IPS-18a (cell line): ENCODE data around the gene PDE4B.
"Not testable (repeated sequence)": the region's sequence is repeated elsewhere in the genome, so short reads cannot be mapped to it uniquely, and the experiment has no call there.

Source experiments
- H3K27ac ChIP-seq: one replicate; pipeline ENCODE4 v1.5.1; 2013; ENCODE audit warnings: low read length
- H3K27me3 ChIP-seq: one replicate; pipeline ENCODE4 v1.6.1; 2013; ENCODE audit warnings: mild to moderate bottlenecking, low read length; ENCODE audit not compliant: control insufficient read depth, insufficient read depth
- H3K36me3 ChIP-seq: one replicate; pipeline ENCODE4 v1.6.1; 2013; ENCODE audit warnings: low read depth, low read length; ENCODE audit not compliant: control insufficient read depth
- H3K4me1 ChIP-seq: one replicate; pipeline ENCODE4 v1.6.1; 2013; ENCODE audit warnings: low read depth, low read length; ENCODE audit not compliant: control insufficient read depth
- H3K4me3 ChIP-seq: one replicate; pipeline ENCODE4 v1.5.1; 2013; ENCODE audit warnings: low read length
- H3K9ac ChIP-seq: one replicate; pipeline ENCODE4 v1.6.1; 2013; ENCODE audit warnings: mild to moderate bottlenecking, low read length, moderate library complexity
- H3K9me3 ChIP-seq: one replicate; pipeline ENCODE4 v1.6.1; 2013; ENCODE audit warnings: low read depth, low read length; ENCODE audit not compliant: control insufficient read depth

PDE4B gene

DNA sequence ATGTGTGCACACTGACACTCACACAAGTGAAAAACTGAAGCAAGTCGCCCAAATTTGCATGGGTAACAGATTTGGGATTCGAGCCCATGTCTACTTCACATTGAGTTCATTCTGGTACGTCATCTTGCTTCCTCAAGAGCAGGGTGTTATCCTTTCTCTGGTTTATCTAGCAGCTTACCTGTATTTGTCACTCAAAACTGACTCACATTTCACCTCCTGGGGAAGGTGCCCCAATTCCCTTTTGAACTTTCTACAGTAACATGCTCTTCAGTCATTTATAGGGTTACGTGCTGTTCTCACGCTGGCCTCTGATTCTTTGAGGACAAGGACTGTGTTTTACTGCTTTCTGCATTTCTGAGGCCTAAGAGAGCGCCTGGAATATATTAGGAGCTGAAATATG, 162.8 kb downstream of the PDE4B start:
- H3K4me3 ChIP-seq = no peak overlapping the region
- H3K9me3 ChIP-seq = no peaks in the 10 kb centered on the region
- no peak overlapping the region for H3K9ac ChIP-seq
- H3K4me1 ChIP-seq = no peaks in the 10 kb centered on the region
- H3K27ac ChIP-seq = no peak overlapping the region
- no peaks in the 10 kb centered on the region for H3K36me3 ChIP-seq
- H3K27me3 ChIP-seq = no peaks in the 10 kb centered on the region

DNA sequence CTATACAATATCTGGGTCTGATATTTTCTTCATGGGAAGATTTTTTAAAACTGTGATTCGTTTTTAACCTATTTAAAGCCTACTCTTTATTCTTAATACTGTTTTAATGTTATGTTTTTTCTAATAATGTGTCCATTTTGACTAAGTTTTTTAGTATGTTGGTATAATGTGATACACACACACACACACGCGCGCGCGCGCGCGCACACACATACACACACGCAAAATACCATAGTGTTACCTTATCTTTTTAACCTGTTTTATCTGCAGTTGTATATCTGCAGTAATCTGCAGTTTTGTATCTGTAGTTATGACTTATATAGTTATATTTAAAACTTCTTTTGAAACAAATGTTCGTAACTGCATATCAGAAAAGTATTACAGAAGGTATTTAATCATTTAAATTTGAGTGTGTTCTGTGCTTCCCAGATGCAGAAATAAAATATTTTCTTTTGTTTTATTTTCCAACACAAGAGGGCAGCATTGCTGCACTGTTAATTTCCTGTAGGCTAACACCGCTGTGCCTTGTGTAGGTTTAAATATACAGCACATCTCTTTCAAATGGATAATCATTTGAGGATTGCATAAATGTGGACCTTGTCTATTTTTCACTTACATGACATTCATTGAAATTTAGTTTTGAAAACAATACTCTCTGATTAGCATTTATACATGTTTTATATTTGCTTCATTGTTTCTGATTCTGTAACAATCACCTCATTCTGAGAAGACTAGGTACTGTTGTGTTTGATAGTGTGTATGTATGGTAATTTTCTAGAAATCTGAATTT, 166.1 kb downstream of the PDE4B start:
- no peaks in the 10 kb centered on the region for H3K4me1 ChIP-seq
- no peak overlapping the region for H3K4me3 ChIP-seq
- no peak overlapping the region for H3K27ac ChIP-seq
- H3K9me3 ChIP-seq = no peaks in the 10 kb centered on the region
- H3K9ac ChIP-seq = no peak overlapping the region
- no peaks in the 10 kb centered on the region for H3K36me3 ChIP-seq
- no peaks in the 10 kb centered on the region for H3K27me3 ChIP-seq

DNA sequence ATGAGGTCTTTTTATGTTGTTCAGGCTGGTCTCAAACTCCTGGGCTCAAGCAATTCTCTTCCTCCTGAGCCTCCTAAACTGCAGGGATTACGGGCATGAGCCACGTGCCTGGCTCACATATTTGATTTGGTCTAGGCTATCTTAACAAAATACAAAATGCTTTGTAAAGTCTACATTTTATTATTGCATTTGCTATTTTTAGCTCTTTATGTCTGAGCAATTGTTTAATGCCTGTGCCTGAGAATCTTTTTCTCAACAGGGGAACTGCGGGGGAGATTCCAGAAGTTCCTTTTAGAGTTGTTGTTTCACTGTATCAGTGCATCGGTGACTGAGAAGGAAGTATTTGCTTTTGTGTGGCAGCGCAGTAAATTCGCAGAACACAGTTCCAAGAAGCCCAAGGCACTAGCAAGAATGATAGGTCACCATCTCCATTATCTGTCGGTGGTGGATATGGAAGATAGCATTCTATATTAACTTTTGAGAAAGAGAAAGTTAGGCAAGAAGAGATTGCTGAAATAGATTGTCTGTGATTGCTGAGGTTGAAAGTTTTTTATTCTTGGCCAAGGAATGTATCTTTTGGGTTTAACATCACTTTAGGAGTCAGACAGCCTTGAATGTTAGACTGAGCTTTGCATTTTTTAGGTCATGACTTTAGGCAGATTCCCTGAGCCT, 167.3 kb downstream of the PDE4B start:
- Histone ChIP-seq H3K9ac (no peak overlapping the region), H3K4me3 (no peak overlapping the region), H3K27ac (no peak overlapping the region)

DNA sequence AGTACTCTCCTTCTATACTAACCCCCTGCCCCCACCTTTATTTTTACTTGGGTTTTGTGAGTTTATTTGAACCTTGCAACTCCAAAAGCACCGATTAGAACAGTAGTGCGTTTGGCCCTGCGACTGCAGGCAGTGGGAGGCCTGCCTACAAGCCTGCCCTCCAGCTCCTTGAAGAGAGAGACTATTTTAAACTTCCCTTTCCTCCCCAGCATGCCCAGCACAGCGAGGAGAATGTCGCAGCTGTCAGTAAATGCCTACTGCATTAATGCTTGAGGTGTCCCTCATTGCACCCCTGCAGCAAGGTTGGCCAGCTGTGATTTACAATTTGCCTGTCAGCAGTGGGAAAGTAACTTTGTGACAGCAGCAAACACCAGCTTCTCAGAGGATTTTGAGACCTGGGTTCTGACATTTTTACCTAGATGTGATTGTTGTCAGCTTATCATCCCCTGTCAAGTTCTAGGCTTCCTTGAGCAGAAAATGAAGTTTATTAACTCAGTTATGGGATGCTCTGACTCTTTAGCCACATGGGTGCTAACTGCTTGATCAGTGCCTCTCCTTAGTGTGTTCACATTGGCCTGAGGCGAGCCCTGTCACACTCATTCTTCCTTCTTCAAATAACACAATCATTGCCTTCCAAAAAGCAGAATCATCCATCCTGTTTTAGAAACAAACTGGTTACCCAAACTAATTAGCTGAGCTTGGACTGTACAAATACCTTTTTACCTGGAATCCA, 170.6 kb downstream of the PDE4B start:
- H3K9me3 ChIP-seq = no peaks in the 10 kb centered on the region
- no peaks in the 10 kb centered on the region for H3K36me3 ChIP-seq
- H3K27me3 ChIP-seq = no peaks in the 10 kb centered on the region
- no peak overlapping the region for H3K4me3 ChIP-seq
- no peaks in the 10 kb centered on the region for H3K4me1 ChIP-seq
- H3K27ac ChIP-seq = no peak overlapping the region
- no peak overlapping the region for H3K9ac ChIP-seq

More for the DNA sequence above, 167.3 kb downstream of the PDE4B start:
- H3K27me3 ChIP-seq = no peaks in the 10 kb centered on the region
- no peaks in the 10 kb centered on the region for H3K4me1 ChIP-seq
- no peaks in the 10 kb centered on the region for H3K9me3 ChIP-seq
- H3K36me3 ChIP-seq = no peaks in the 10 kb centered on the region

DNA sequence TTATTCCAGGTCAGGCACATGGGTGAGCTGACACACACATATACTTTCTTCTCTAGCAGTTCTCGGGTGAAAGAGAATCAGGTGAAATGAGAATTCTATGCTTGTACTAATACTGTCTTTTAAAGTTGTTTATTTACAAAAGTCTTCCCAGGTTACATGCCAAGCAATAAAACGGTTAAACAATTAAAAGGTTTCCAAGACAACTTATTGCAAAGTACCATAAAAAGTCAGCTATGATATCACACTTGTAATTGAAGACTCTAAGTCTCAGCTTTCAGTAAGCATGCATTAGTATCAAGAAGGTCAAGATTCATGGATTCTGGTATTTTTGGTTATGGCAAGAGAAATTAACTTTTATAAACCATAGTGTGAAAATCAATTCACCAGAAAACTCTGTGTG, 171.4 kb downstream of the PDE4B start:
- no peaks in the 10 kb centered on the region for H3K9me3 ChIP-seq
- no peak overlapping the region for H3K27ac ChIP-seq
- no peak overlapping the region for H3K4me3 ChIP-seq
- H3K36me3 ChIP-seq = no peaks in the 10 kb centered on the region
- H3K9ac ChIP-seq = no peak overlapping the region
- H3K4me1 ChIP-seq = no peaks in the 10 kb centered on the region
- no peaks in the 10 kb centered on the region for H3K27me3 ChIP-seq

DNA sequence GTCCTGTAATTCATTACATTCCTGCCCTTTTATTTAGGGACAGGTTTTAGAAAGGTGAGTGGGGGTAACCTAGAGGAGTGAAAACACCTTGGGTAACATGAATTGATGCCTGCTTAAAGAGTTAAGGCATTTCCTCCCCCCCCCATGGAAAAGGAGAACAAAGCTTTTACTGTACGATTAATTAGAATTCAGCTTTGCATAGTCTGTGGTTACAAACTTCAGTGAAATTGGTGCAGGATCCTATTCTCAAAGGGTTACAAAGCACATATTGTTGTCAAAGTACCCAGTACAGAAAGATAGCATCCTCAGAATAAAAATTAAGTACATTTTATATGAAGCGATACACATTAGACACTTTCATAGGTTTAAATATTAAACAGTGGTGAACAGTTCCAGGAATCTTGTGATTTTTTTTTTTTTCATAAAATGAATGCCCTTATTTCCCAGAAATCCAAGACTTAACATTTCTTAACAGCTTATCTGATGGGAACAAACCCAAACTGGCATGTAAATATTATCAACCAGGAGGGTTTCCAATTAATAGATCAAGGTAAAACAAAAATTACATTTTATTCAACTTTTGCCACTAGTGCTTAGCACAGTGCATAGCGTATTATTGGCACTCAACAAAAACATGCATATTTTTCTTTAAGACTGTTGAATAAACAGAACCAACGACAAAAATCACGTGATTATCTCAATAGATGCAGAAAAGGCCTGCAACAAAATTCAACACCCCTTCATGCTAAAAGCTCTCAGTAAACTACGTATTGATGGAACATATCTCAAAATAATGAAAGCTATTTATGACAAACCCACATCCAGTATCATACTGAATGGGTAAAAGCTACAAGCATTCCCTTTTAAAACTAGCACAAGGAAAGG, 172.7 kb downstream of the PDE4B start:
- Histone ChIP-seq H3K27ac (no peak overlapping the region), H3K9ac (no peak overlapping the region), H3K36me3 (no peaks in the 10 kb centered on the region), H3K4me1 (no peaks in the 10 kb centered on the region), H3K9me3 (no peaks in the 10 kb centered on the region), H3K4me3 (no peak overlapping the region), H3K27me3 (no peaks in the 10 kb centered on the region)

DNA sequence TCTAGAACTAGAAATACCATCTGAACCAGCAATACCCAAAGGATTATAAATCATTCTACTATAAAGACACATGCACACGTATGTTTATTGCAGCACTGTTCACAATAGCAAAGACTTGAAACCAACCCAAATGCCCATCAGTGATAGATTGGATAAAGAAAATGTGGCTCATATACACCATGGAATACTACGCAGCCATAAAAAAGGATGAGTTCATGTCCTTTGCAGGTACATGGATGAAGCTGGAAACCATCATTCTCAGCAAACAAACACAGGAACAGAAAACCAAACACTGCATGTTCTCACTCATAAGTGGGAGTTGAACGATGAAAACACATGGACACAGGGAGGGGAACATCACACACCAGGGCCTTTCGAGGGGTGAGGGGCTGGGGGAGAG, 174.8 kb downstream of the PDE4B start:
- not testable (repeated sequence) for H3K36me3 ChIP-seq, H3K4me1 ChIP-seq, H3K9ac ChIP-seq, H3K4me3 ChIP-seq, H3K27me3 ChIP-seq, H3K9me3 ChIP-seq, H3K27ac ChIP-seq

DNA sequence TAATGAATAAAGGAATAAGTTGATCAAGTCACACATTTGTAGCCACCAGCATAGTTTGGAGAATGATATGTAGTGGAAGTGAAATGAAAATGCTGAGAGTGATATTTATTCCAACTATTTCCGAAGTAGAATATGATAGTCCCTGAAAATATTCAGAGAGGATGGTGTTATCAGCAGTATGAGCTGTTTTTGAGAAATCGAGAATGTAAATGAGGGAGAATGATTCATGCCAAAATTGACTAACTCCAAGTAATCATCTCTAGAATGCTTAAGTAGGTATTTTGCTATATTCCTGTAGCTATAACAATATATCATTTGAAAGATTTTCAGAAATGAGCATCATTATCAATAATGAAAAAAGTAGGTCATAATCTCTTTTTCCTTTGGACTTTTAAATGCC, 178.9 kb downstream of the PDE4B start:
- no peaks in the 10 kb centered on the region for H3K4me1 ChIP-seq
- no peak overlapping the region for H3K27ac ChIP-seq
- no peak overlapping the region for H3K4me3 ChIP-seq
- H3K9ac ChIP-seq = no peak overlapping the region
- H3K9me3 ChIP-seq = peaks cover 6% of the 10 kb centered on the region
- no peaks in the 10 kb centered on the region for H3K36me3 ChIP-seq
- no peaks in the 10 kb centered on the region for H3K27me3 ChIP-seq

DNA sequence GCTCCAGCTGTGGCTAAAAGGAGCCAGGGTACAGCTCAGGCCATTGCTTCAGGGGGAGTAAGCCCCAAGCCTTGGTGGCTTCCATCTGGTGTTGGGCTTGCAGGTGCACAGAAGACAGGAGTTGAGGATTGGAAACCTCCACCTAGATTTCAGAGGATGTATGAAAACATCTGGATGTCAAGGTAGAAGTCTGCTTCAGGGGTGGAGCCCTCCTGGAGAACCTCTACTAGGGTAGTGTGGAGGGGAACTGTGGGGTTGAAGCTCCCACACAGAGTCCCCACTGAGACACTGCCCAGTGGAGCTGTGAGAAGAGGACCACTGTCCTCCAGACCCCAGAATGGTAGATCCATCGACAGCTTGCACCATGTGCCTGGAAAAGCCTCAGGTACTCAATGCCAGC, 183.0 kb downstream of the PDE4B start:
- Histone ChIP-seq H3K4me3 (no peak overlapping the region), H3K27me3 (no peaks in the 10 kb centered on the region), H3K27ac (no peak overlapping the region), H3K9ac (no peak overlapping the region), H3K4me1 (no peaks in the 10 kb centered on the region), H3K36me3 (no peaks in the 10 kb centered on the region), H3K9me3 (peaks cover 9% of the 10 kb centered on the region)

DNA sequence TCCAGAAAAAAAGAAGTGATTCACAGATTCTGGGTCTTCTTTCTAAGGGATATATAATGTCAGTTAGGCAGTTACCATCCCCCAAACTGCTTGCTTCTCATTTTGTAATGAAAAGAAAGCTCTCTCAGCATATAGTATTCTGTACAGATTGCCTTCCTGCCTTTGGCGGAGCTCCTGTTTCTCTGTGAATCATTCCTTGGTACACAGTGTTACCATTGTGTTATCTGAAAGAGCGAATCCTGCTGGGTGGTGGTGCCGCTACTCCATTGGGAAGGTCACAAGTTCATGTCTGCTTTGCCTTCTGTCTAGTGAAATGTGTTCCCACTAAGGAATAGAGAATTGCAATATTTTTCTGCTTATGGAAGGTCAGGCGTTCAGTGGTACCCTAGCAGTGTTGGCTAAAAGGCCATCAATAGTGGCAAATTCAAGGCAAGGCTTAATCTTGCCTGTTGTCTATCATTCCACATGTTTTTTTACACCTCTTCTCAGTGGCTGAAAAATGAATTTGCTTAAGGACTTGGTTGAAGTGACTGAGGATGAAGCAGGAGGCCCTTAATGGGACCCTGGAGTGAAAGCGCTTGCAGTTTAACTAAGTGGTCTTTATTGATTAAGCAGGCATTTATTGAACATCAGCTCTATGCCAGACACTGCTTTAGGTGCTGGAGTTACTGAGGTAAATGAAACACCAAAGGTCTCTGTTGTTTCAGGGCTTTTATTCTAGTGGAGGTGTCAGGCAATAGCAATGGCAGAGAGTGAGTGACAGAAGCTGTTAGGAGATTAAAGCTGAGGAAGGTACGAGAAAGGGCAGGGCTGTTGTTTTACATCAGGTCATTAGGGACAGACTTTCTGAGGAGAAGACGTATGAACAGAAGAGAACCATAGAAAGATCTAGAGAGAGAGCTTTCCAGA, 186.7 kb downstream of the PDE4B start:
- Histone ChIP-seq H3K4me1 (no peaks in the 10 kb centered on the region), H3K27ac (no peak overlapping the region), H3K27me3 (no peaks in the 10 kb centered on the region), H3K4me3 (no peak overlapping the region), H3K9ac (no peak overlapping the region), H3K9me3 (peaks cover 9% of the 10 kb centered on the region), H3K36me3 (no peaks in the 10 kb centered on the region)
